Activated CD8-positive, alpha-beta memory T cell treated with anti-CD3 and anti-CD28 coated beads, Interleukin-2, amount 10 ng/mL, durations not matched to agents 7 days and 5 days (primary cell): ENCODE measurements around the gene GPR55. TPM values are rescaled to one million over a fixed set of nuclear protein-coding genes. Genes with fewer than 3 reads are reported as not detected.

Source experiments
- ATAC-seq: fragments of 150-1000 bp; cut with Tn5 transposase; one replicate; pipeline ENCODE4 v1.10.0; 2021; ENCODE audit warnings: moderate library complexity
- CTCF ChIA-PET: fragments of 350-600 bp; sonication (Branson Sonifier 250); formaldehyde crosslinking; loops from one replicate; lab custom pipeline; 2021; ENCODE audit warnings: antibody characterized with exemption; lab: Charles Lee
- DNase-seq: peaks from one replicate; pipeline ENCODE4 v3.0.0-alpha.2; 2020
- H3K27ac Mint-ChIP-seq: one replicate; pipeline ENCODE4 v1.8.0; 2021; ENCODE audit warnings: mild to moderate bottlenecking, mixed read lengths
- H3K27me3 Mint-ChIP-seq: one replicate; pipeline ENCODE4 v1.8.0; 2021; ENCODE audit warnings: mixed read lengths
- H3K36me3 Mint-ChIP-seq: one replicate; pipeline ENCODE4 v1.8.0; 2021; ENCODE audit warnings: mild to moderate bottlenecking, mixed read lengths
- H3K4me1 Mint-ChIP-seq: one replicate; pipeline ENCODE4 v1.8.0; 2021; ENCODE audit warnings: mixed read lengths
- H3K4me3 Mint-ChIP-seq: one replicate; pipeline ENCODE4 v1.8.0; 2021; ENCODE audit warnings: mild to moderate bottlenecking, moderate library complexity, mixed read lengths
- H3K9me3 Mint-ChIP-seq: one replicate; pipeline ENCODE4 v1.8.0; 2022; ENCODE audit warnings: low read depth, mixed read lengths
- total RNA-seq, 2 experiments: library from RNA; stranded (reverse); gene quantifications; one replicate each; pipeline ENCODE4 v1.2.3, GENCODE V29; 2021

GPR55 gene
- total RNA-seq, 2 experiments from 2014 or later = 42.1 to 58.8 TPM

GRCh38 chr2:230957756-230958391 is 32.8 kb upstream of the GPR55 start:
- H3K4me3 Mint-ChIP-seq = peak overlapping the region; percentile 76
- peaks cover 68% of the 10 kb centered on the region for H3K27me3 Mint-ChIP-seq
- ATAC-seq (no peak), DNase-seq (no peak)
- CTCF ChIA-PET = interaction anchor here (0.9 to 3.6 kb wide), 5 partner anchors 11 to 34 kb away, joined by 3 to 12 read pairs (median 5); partner anchors contain the start of gene GPR55
- H3K36me3 Mint-ChIP-seq = peaks cover 32% of the 10 kb centered on the region
- H3K4me1 Mint-ChIP-seq = peaks cover 65% of the 10 kb centered on the region
- H3K27ac Mint-ChIP-seq = peak overlapping the region; percentile 95
- H3K9me3 Mint-ChIP-seq = no peaks in the 10 kb centered on the region

GRCh38 chr2:230956827-230957755 is 32.0 kb upstream of the GPR55 start:
- Mint-ChIP-seq H3K4me1 (peaks cover 68% of the 10 kb centered on the region), H3K27ac (peak overlapping the region; percentile 95), H3K36me3 (peaks cover 30% of the 10 kb centered on the region), H3K27me3 (peaks cover 65% of the 10 kb centered on the region), H3K4me3 (peak overlapping the region; percentile 76), H3K9me3 (no peaks in the 10 kb centered on the region)
- DNase-seq (peak; percentile 80), ATAC-seq (peak; percentile 88)
- CTCF ChIA-PET = interaction anchor here (0.9 to 3.8 kb wide), 6 partner anchors 12 to 96 kb away, joined by 3 to 12 read pairs (median 5); no protein-coding TSS in a partner anchor

- Mint-ChIP-seq H3K4me1 (peaks cover 80% of the 10 kb centered on the region), H3K27ac (peak overlapping the region; percentile 66), H3K4me3 (no peak overlapping the region), H3K27me3 (peaks cover 60% of the 10 kb centered on the region), H3K9me3 (no peaks in the 10 kb centered on the region), H3K36me3 (peaks cover 33% of the 10 kb centered on the region)
- DNase-seq (peak; percentile 11), ATAC-seq (no peak)
- CTCF ChIA-PET = interaction anchor here (0.9 to 3.8 kb wide), 7 partner anchors 9 to 107 kb away, joined by 3 to 13 read pairs (median 5); partner anchors contain the start of gene GPR55
These were observed 30.2 kb upstream of the GPR55 start for GRCh38 chr2:230955163-230955737.

GRCh38 chr2:230954746-230955145 is 29.7 kb upstream of the GPR55 start:
- Mint-ChIP-seq H3K4me3 (no peak overlapping the region), H3K9me3 (no peaks in the 10 kb centered on the region), H3K27me3 (peaks cover 55% of the 10 kb centered on the region), H3K36me3 (peaks cover 30% of the 10 kb centered on the region), H3K4me1 (peaks cover 81% of the 10 kb centered on the region), H3K27ac (peak overlapping the region; percentile 66)
- CTCF ChIA-PET = interaction anchor here (0.9 to 3.8 kb wide), 6 partner anchors 15 to 106 kb away, joined by 3 to 13 read pairs (median 5); partner anchors contain the start of gene GPR55
- DNase-seq = no peak
- no peak for ATAC-seq

GRCh38 chr2:230953845-230954244 is 28.8 kb upstream of the GPR55 start:
- Mint-ChIP-seq H3K27ac (peak overlapping the region; percentile 65), H3K4me1 (peaks cover 81% of the 10 kb centered on the region), H3K36me3 (peaks cover 26% of the 10 kb centered on the region), H3K9me3 (no peaks in the 10 kb centered on the region), H3K4me3 (no peak overlapping the region), H3K27me3 (peaks cover 46% of the 10 kb centered on the region)
- no peak for ATAC-seq
- CTCF ChIA-PET = interaction anchor here (1.2 to 3.8 kb wide), 3 partner anchors 29 to 33 kb away, joined by 3 to 13 read pairs (median 12); no protein-coding TSS in a partner anchor
- no peak for DNase-seq

GRCh38 chr2:230952226-230952956 is 27.3 kb upstream of the GPR55 start:
- no peaks in the 10 kb centered on the region for H3K9me3 Mint-ChIP-seq
- H3K27ac Mint-ChIP-seq = peak overlapping the region; percentile 25
- DNase-seq = no peak
- CTCF ChIA-PET = interaction anchor here (1.0 to 2.2 kb wide), 6 partner anchors 25 to 104 kb away, joined by 3 to 7 read pairs (median 4); partner anchors contain the start of gene GPR55
- peaks cover 81% of the 10 kb centered on the region for H3K4me1 Mint-ChIP-seq
- H3K4me3 Mint-ChIP-seq = no peak overlapping the region
- ATAC-seq = no peak
- peaks cover 24% of the 10 kb centered on the region for H3K36me3 Mint-ChIP-seq
- peaks cover 35% of the 10 kb centered on the region for H3K27me3 Mint-ChIP-seq

- Mint-ChIP-seq H3K4me1 (peaks cover 82% of the 10 kb centered on the region), H3K9me3 (no peaks in the 10 kb centered on the region)
These were observed 26.4 kb upstream of the GPR55 start for GRCh38 chr2:230951396-230951795.

GRCh38 chr2:230950874-230951339 is 25.9 kb upstream of the GPR55 start:
- DNase-seq = no peak
- Mint-ChIP-seq H3K36me3 (peaks cover 27% of the 10 kb centered on the region), H3K27ac (peak overlapping the region; percentile 83), H3K4me1 (peaks cover 86% of the 10 kb centered on the region), H3K27me3 (peaks cover 36% of the 10 kb centered on the region), H3K9me3 (no peaks in the 10 kb centered on the region), H3K4me3 (peak overlapping the region; percentile 31)
- ATAC-seq = no peak
- CTCF ChIA-PET = interaction anchor here (4.7 kb wide), 1 partner anchor 33 kb away, joined by 17 read pairs; no protein-coding TSS in a partner anchor

More at GRCh38 chr2:230951396-230951795, 26.4 kb upstream of the GPR55 start:
- no peak overlapping the region for H3K4me3 Mint-ChIP-seq
- CTCF ChIA-PET = interaction anchor here (1.0 to 2.2 kb wide), 2 partner anchors 36 to 103 kb away, joined by 3 to 7 read pairs; no protein-coding TSS in a partner anchor
- no peak for ATAC-seq
- H3K36me3 Mint-ChIP-seq = peaks cover 25% of the 10 kb centered on the region
- peaks cover 31% of the 10 kb centered on the region for H3K27me3 Mint-ChIP-seq
- no peak overlapping the region for H3K27ac Mint-ChIP-seq
- no peak for DNase-seq

- peak; percentile 25 for ATAC-seq
These were observed 25.2 kb upstream of the GPR55 start for GRCh38 chr2:230949966-230950873.

GRCh38 chr2:230947908-230948365 is 22.9 kb upstream of the GPR55 start:
- peaks cover 26% of the 10 kb centered on the region for H3K36me3 Mint-ChIP-seq
- H3K27me3 Mint-ChIP-seq = peaks cover 31% of the 10 kb centered on the region
- ATAC-seq (peak; percentile 22), DNase-seq (peak; percentile 81)
- CTCF ChIA-PET = interaction anchor here (0.9 to 4.7 kb wide), 9 partner anchors 11 to 114 kb away, joined by 3 to 27 read pairs (median 4); partner anchors contain the start of gene GPR55
- H3K9me3 Mint-ChIP-seq = no peaks in the 10 kb centered on the region
- H3K4me1 Mint-ChIP-seq = peaks cover 84% of the 10 kb centered on the region
- H3K4me3 Mint-ChIP-seq = peak overlapping the region; percentile 79
- H3K27ac Mint-ChIP-seq = peak overlapping the region; percentile 89

More at GRCh38 chr2:230949966-230950873, 25.2 kb upstream of the GPR55 start:
- peak overlapping the region; percentile 31 for H3K4me3 Mint-ChIP-seq
- DNase-seq = no peak
- CTCF ChIA-PET = interaction anchor here (1.5 to 4.7 kb wide), 2 partner anchors 34 to 103 kb away, joined by 3 to 17 read pairs; no protein-coding TSS in a partner anchor
- peaks cover 33% of the 10 kb centered on the region for H3K27me3 Mint-ChIP-seq
- H3K36me3 Mint-ChIP-seq = peaks cover 27% of the 10 kb centered on the region
- no peaks in the 10 kb centered on the region for H3K9me3 Mint-ChIP-seq
- H3K27ac Mint-ChIP-seq = peak overlapping the region; percentile 83
- peaks cover 85% of the 10 kb centered on the region for H3K4me1 Mint-ChIP-seq

- H3K9me3 Mint-ChIP-seq = no peaks in the 10 kb centered on the region
- ATAC-seq = no peak
- H3K36me3 Mint-ChIP-seq = peaks cover 22% of the 10 kb centered on the region
- peak overlapping the region; percentile 79 for H3K4me3 Mint-ChIP-seq
- CTCF ChIA-PET = interaction anchor here (1.0 to 4.7 kb wide), 9 partner anchors 12 to 114 kb away, joined by 3 to 27 read pairs (median 4); partner anchors contain the start of genes GPR55 and ITM2C
- H3K4me1 Mint-ChIP-seq = peaks cover 84% of the 10 kb centered on the region
- no peak for DNase-seq
- peaks cover 29% of the 10 kb centered on the region for H3K27me3 Mint-ChIP-seq
- peak overlapping the region; percentile 89 for H3K27ac Mint-ChIP-seq
These were observed 22.2 kb upstream of the GPR55 start for GRCh38 chr2:230947235-230947576.
